K562 (cell line): ENCODE results near the gene PTH2. TPM values are rescaled to one million over a fixed set of nuclear protein-coding genes. Genes with fewer than 3 reads are reported as not detected.
A peak's percentile ranks its signal among the peaks of the same experiment; 100 is the strongest.

Experiments
- ATF1 ChIP-seq, 2 experiments: fragments of 450-650 bp in 1 of 2; IDR thresholded peaks; 2 replicates each; pipeline ENCODE4 v1.6.1; 2016; ENCODE audit warnings: missing compliant biosample characterization in 1 of 2, missing genetic modification characterization in 1 of 2
- CREB5 ChIP-seq: fragments of 250-450 bp; sonication (Bioruptor Pico); IDR thresholded peaks from 2 replicates; pipeline ENCODE4 v1.5.0; 2020; ENCODE audit warnings: mild to moderate bottlenecking
- CTBP1 ChIP-seq: fragments of 450-650 bp; IDR thresholded peaks from 2 replicates; pipeline ENCODE4 v1.6.1; 2016; ENCODE audit warnings: borderline replicate concordance
- GTF2B ChIP-seq: IDR thresholded peaks from 2 replicates; pipeline ENCODE4 v1.6.1; 2011; ENCODE audit not compliant: insufficient read length; ENCODE audit errors: extremely low read depth
- MED1 ChIP-seq: sonication (generic); formaldehyde crosslinking; IDR thresholded peaks from 2 replicates; pipeline ENCODE4 v1.8.1; 2023; ENCODE audit warnings: missing genetic modification reagents, borderline replicate concordance
- MITF ChIP-seq: IDR thresholded peaks from 2 replicates; pipeline ENCODE4 v1.6.1; 2014; ENCODE audit warnings: antibody characterized with exemption
- PKNOX1 ChIP-seq: fragments of 450-650 bp; IDR thresholded peaks from 2 replicates; pipeline ENCODE4 v1.6.1; 2016
- POLR2A ChIP-seq: fragments of 450-650 bp; conservative IDR thresholded peaks from 2 replicates; pipeline ENCODE4 v1.6.1; 2016
- RBM34 ChIP-seq: fragments of 200-400 bp; formaldehyde crosslinking; IDR thresholded peaks from 2 replicates; pipeline ENCODE4 v1.6.1; 2018; ENCODE audit warnings: low read length, borderline replicate concordance; ENCODE audit not compliant: insufficient read depth
- ZNF280A ChIP-seq: fragments of 450-650 bp; IDR thresholded peaks from 2 replicates; pipeline ENCODE4 v1.6.1; 2018; ENCODE audit warnings: mild to moderate bottlenecking, low read depth; ENCODE audit not compliant: partially characterized antibody
- polyA plus RNA-seq, 8 experiments: library from polyadenylated mRNA; depleted of rRNA in 4 of 8; stranded (reverse) in 5 of 8; unstranded in 3 of 8; fragments of >200 nt; fragmentation: Nextera tagmentation in 2 of 8; fragmentation: Illumina TruSeq in 1 of 8; extraction: Ambion mirVana in 2 of 8; extraction: Trizol in 1 of 8; gene quantifications; 2 replicates each; pipeline versions ENCODE4 v1.2.1 to v1.2.3, GENCODE V29; 2011 to 2014; ENCODE audit warnings: inconsistent platforms in 1 of 8, missing spikeins in 1 of 8
- total RNA-seq, 7 experiments: library from RNA; depleted of rRNA in 6 of 7; stranded (reverse); fragments of >200 nt in 6 of 7; fragmentation: Illumina TruSeq in 2 of 7; extraction: Trizol in 2 of 7; gene quantifications; 2 replicates each; pipeline versions ENCODE4 v1.2.1 to v1.2.3, GENCODE V29; 2011 to 2021; ENCODE audit warnings: low replicate concordance in 1 of 7

PTH2 gene
- total and polyA plus RNA-seq, 9 of the 15 experiments (the other 6 are each of a cell fraction or from before 2014, with no cell fraction given) = 1.3 TPM; not detected in 8

- TF ChIP-seq ZNF280A (no peak), CTBP1 (0 out of 2 replicates have a peak, but pooled peaks have one; percentile 11), CREB5 (no peak), PKNOX1 (peak; percentile 98), RBM34 (no peak), MITF (no peak), GTF2B (no peak), ATF1 (CRISPR knock-in tag; IDR thresholded peaks at IDR 0.05) (no peak), ATF1 (tag; IDR thresholded peaks at IDR 0.05) (peak; percentile 72), POLR2A (peak; percentile 87), MED1 (CRISPR knock-in tag) (no peak)
Measured at GRCh38 chr19:49451430-49452181, 28.4 kb upstream of the PTH2 start, which contains the start of gene PIH1D1 (continued).
